ENCODE measurements around the gene ZDHHC14.
"Not testable (repeated sequence)": the region's sequence is repeated elsewhere in the genome, so short reads cannot be mapped to it uniquely, and the experiment has no call there.

ZDHHC14 gene

DNA sequence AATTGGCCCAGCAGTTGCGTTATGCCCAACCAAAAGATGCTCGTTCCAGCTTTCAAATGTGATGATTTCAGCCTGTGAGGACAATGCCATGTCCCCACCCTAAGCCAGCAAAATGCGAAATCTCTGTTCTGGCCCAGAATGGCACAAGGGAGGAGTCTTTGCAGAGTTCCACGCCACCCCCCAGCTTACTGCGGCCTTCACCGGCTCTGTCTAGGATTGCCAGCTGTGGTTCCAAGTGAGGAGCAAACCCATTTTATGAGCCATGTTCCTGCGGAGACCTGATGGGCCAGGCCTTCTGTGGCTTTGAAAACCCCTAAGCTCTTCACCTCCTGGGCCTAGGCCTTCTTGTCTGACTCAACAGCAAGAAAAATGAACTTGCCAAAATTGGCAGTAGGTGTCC is 295.3 kb downstream of the ZDHHC14 start:
- DNase-seq: no peak

DNA sequence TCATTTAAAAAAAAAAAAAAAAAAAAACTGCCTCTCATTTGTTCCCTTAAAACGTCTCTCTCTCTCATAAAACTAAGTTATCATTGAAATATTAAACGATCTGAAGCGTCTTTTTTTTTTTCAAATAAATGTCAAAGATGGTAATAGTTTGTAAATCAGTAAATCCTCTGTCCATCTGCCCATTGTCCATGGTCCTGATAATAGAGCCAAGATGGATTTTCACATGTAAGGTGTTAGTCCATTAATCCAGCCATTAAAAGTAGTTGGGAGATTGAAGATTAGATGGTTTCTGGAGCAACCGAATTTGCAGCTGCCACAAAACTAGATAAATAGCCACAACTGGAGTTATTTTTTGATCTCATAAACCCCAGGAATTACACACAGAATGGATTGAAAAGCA is 296.2 kb downstream of the ZDHHC14 start:
- no peak for DNase-seq

DNA sequence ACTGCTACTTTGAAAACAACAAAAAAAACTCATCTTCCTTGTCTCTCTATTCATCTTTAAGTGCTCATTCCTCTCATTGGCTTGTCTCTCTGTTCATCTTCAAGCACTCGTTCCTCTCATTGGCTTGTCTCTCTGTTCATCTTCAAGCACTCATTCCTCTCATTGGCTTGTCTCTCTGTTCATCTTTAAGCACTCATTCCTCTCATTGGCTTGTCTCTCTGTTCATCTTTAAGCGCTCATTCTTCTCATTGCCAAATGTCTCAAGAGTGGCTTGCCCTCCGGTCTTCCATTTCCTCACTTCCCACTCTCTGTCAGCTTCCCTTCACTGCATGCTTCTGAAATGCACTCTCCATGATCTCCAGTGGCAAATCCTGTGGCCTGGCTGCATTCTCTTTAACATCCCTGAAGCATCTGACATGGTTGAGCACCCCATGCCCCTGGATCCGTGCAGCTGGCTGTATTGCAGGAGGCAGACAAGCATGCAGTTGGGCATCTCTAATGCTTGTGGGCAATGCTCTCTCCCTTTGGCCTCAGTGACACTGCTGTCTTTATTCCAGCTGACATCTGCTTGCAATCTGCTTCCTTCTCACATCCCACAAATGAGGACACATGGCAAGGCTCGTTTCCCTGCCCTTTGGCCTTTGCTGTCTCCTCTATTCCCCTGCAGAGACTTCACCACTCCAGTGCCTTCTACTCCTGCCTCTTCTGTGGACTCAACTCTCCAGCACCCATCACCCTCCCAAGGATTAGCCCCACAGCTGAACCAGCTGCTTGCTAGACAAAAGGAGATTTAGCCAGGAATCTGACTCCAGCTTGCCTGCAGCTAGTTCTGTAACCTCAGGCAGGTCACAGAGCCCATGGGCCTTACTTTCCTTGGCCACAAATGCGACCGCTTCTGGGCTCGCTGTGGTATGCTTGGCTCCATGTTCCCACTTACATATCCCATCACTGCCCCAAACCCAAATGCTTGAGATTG is 298.9 kb downstream of the ZDHHC14 start:
- DNase-seq: no peak

DNA sequence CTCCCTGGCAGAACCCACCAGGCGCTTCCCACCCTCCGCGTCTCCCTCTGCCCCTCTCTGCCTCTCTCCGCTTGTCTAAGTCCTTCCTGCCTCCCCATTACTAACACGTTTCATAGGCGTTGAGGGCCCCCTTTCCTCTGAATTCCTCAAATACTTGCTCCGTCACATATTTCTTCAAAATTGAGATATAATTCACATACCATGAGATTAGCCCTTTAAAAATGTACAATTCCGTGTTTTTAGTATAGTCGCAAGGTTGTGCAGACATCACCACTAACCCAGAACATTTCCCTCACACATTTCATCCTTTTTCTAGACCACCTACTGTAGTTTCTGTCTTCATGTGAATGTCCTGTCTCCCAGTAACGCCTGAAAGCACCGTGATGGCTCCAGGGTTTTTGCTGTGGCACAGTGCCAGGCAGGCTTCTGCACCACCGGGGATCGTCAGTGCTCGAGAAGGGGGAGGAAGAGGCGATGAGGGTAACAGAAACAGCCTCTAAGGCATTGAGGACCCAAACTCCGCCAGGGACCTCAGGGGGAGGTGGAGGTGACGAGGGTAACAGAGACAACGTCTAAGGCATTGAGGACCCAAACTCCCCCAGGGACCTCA is 300.2 kb downstream of the ZDHHC14 start:
- DNase-seq: no peak

DNA sequence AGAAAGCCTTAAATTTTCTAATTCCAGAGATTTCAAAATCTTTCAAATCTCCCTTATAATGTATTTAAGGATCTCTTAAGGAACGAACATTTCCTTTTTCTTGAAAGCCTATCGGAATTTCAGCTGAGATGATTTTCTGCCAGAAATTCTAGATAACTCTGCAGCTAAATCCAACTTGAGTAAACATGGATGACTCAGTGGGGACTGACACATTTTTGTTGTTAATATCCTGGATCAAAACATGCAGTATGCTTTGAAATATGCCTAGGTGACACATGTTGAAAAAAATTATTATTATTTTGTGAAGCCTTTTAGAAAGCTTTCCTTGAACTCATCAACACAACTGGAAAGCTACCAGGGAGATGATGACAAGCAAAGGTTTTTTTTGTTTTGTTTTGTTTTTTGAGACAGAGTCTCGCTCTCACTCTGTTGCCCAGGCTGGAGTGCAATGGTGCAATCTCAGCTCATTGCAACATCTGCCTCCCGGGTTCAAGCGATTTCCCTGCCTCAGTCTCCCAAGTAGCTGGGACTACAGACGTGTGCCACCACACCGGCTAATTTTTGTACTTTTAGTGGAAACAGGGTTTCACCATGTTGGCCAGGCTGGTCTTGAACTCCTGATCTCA is 302.0 kb downstream of the ZDHHC14 start:
- DNase-seq: no peak

DNA sequence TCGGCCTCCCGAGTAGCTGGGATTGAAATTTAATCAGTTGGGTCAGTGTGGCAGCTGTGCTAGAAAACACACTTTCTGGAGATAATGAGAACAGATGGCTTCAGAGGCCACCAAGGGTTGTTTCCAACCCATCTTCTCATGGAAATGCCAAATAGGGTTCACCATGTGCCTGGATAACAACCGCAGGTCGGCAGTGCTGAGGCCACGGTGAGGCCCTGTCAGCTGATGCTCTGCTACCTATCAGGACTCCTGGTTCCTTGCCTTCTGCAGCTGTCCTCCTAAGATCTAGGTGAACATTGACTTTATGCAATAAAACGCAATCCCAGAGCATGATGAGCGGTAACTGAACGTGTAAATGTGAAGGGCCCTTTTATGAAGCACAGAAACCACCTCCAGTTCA is 302.7 kb downstream of the ZDHHC14 start:
- DNase-seq: no peak

DNA sequence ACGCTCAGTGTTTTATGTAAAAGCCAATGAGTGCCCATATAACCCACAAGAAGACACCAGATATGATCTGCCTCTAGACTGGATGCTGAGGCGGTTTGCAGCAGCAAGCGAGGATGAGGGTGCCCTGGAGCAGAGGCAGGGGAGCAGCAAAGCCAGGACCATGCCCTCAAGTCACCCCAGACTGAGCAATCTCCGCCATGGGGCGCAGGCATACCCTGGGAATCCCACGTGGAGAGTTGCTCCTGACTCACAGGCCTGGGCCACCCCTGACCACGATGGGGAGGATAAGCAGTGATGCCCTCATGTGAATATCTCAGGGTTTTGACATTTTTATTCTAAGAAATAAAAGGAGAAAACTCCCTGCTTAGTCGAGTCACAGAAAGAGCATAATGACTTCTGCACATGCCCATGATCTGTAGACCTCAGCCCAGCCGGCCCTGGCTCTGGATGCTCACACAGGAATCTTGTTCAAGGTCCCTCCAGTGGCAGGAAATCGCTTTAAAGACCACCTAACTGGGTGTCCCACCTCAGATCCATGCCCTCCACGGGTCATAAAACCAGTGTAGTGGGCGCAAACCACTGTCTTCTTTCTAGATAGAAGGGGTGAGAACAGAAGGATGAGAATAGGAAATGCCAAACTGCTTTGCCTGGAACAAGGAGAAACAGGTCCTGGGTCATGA is 303.8 kb downstream of the ZDHHC14 start:
- DNase-seq: no peak

DNA sequence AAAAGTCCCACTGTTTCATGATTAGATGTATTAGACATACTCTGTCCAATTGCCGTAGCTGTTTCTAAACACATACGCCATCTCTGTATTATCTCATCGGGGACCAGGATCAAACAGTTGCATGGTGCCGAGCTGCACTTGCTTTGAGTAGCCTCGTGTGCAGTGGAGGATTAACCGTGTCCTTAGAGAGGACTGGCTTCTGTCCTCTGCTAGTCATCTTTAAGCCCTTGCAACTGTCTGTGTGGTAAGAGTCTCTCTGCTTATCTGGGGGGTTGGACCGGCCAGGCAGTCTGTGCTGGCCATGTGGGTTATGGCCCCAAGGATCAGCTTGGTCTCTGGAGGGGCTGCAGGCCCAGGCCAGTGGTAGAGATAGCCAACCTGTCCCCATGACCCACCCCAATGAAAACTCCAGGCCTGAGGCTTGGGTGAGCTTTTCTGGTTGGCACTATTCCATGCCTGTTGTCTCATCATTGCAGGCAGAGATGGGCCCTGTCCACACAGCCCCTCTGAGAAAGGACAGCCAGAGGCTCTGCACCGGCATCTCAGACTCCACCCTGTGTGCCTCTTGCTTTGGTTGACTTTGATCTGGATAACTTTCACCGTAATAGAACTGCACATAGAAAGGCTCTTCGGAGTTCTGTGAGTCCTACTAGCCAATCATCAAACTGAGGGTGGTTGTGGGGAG is 304.7 kb downstream of the ZDHHC14 start:
- no peak for DNase-seq

DNA sequence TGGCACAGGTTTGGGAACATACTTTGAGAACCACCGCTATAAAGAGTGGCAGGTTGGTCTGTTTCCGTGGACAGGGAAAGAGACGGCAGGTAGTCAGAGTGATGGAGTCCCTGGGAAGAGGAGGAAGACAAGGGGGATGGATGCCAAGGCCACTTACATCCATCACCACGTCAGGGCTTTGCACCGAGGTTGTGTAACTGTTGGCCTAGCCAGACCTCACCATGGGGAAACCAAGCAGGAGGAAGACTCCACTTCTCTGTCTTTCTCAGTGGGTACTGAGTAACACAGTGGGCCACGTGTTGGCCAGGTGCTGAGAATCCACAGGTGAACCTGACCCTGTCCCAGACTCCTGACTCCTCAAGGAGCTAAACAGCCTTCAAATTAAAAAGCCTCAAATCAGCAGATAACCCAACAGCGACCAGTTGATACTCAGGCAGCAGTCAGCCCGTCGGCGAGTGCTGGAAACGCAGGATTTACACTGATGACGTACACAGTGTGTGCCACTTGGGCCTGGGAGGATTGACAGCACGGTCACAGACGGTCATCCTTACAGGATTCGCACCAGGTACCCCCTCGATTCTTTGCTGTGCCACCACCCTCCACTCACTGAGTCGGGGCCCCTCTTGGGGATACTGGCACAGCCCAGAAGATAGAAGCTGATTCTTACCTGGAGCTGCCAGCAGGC is 307.4 kb downstream of the ZDHHC14 start:
- no peak for DNase-seq

DNA sequence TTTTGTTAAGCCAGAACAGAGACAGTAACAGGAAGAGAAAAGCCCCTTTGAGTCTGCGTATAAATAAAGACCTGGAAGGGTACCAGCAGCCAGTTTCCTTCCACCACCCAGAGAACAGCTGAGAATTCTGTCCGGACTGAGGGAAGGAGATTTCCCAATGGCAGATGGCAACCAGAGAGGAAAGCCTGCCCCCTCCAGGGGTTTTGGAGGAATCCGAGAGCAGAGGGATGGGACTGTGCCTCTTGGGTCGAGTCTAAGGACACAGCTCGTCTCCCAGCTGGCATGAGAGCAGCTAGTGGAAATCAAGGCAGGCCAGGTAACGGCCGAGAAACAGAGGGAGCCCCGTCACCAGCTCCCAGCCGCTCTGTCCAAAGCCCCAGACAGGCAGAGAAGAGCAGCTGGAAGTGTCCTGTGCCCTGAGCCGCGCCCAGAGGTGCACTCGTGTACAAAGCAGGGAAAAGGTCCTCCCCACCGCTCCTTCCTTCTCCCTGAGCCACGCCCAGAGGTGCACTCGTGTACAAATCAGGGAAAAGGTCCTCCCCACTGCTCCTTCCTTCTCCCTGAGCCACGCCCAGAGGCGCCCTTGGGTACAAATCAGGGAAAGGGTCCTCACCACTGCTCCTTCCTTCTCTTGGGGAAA is 308.1 kb downstream of the ZDHHC14 start:
- no peak for DNase-seq

DNA sequence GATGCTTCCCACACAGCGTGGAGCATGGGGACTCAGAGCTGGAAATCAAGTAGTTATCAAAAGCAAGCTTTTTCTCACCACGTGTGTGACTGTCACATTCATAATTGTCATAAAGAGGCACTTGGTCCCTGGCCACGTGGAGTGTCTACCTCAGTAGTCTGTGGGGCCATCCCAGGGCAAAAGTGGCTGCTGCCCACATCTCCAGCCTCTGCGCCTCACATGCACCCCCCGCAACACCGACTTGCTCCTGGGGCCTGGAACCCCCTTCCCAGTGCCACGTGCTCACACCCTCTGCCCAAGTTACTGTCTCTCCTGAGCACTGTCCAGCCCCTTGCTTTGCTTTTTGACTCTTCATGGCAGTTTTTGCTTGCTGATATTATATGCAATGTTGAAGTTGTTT is 308.9 kb downstream of the ZDHHC14 start:
- DNase-seq: no peak

DNA sequence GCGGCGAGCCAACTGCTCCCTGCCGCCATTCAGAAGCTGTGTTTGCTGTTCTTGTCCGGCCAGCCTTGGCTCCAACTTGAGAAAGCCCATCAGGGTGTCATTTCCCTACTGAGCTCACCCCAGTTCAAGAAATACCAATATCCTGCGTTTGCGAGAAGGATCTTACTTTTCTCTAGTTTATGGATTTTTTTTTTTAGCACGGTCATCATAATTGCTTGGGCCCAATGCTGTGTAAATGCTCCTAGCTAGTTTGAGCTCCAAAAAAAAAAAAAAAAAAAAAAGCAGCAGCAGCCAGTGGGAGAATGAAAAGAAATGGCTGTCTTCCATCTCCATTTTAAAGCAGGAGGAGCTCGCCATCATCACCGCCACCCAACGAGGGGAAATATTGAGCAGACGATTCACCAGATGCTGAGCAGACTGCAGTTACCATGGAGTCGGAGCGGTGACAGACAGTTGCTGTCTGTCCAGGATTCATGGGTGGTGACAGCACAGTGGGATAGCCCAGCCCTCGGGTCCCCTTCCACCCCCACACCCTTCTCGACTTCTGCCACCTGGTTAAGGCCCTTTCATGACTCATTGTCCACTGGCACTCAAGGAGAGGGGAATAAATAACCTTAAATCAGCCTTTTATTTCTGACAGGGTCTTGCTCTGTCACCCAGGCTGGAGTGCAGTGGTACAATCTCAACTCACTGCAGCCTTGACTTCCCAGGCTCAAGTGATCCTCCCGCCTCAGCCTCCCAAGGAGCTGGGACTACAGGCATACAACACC is 309.6 kb downstream of the ZDHHC14 start:
- no peak for DNase-seq

DNA sequence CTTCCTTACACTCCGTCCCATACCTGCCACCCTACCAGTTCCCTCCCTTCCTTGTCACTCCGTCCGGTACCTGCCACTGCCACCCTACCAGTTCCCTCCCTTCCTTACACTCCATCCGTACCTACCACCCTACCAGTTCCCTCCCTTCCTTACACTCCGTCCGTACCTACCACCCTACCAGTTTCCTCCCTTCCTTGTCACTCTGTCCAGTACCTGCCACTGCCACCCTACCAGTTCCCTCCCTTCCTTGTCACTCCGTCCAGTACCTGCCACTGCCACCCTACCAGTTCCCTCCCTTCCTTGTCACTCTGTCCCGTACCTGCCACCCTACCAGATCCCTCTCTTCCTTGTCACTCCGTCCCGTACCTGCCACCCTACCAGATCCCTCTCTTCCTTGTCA is 310.6 kb downstream of the ZDHHC14 start:
- not testable (repeated sequence) for DNase-seq

DNA sequence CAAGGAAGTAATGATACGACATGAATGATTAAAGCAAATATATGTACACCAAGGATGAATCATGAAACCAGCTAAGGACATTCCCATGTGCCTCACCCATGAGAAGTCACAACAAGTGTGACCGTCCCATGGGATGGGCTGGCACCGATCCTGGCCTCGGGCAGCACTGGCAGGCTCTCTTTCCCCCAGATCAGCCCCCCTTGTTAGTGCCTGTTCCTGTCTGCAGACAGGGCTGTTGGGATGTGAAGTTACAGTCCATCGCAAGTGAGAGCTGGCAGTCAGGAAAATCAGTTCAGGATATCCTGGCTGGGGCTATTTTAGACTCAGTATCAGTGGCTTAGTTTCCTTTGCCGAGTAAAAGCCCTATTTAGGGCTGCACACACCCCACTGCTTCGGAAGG is 312.9 kb downstream of the ZDHHC14 start:
- DNase-seq: no peak

DNA sequence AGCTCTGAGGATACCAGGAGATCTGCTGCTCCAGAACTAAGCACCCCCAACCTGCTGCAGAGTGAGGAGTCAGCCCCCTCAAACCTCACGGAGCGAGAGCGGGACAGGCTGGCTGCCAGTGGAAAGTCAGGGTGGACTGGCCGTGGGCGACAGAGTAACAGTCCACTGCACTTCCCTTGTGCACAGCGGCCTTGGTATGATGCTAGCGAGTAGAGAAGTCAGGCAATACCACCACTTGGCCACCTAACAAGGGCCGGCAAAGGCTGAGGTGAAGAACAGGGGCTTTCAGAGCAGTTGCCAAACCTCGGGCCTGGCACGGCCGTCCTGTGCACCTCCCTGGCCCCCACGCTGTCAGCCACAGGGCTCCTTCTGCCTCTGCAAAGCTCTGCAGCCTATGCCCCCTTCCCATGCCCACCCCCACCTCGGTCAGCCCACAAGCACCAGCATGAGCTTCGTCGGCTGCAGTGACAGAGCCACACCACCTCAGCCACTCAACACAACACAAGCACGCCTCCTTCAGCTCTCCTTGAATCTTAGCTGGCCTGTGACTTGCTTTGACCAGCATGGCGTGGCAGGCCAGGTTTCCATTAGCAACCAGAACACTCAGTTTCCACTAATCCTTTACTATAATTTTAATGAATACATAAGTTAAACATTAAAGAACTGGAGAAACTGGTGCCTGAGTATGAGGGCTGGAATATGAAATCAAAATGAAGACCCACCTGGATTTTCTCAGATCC is 314.5 kb downstream of the ZDHHC14 start:
- no peak for DNase-seq

DNA sequence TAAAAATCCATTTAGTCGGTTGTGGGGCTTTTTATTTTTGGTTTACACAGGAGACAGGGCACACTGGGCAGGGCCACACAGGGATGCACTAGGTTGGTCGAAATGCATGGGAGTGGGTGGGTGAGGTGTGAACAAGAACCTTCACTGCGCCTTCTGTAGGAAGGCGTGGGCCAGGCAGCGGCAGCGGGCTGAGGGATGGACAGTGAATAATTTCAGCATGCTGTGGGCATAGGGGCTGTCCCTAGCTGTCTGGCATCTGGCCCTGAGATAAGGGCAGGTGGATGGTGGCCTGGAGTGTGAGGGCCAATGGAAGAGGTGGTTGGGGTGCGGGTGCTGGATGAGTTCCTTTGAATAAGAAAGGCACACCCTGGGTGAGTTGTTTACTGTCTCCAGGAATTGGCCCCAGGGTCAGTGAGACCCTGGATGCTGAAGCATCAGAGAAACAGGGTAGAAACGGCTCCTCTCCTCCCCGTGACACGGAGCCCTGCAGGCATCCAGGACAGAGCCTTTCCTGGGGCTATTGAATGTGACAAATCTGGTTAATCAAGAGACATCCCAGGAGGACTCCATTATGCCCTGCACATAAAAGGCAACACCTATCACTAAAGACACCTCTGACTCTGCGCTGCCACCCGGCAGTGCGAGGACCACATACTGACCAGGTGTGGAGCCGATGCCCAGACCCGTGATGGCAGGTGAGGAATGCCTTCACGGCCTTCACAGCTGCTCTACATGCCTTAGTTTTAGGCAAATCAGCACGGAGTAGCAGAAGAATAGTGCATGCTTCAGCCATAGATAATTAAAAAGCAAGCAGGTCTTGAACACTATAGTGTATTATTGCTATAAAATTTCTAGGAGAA is 319.0 kb downstream of the ZDHHC14 start:
- DNase-seq: no peak

DNA sequence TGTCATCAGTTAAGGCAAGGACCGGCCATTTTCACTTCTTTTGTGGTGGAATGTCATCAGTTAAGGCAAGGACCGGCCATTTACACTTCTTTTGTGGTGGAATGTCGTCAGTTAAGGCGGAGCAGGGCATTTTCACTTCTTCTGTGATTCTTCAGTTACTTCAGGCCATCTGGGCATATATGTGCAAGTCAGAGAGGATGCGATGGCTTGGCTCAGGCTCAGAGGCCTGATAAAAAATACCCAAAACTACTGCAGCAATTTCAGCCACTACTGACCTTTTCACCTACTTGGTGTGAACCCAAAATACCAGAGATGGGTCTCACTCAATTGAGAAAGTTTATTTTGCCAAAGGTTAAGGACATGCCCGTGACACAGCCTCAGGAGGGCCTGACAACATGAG is 325.4 kb downstream of the ZDHHC14 start:
- DNase-seq: not testable (repeated sequence)

DNA sequence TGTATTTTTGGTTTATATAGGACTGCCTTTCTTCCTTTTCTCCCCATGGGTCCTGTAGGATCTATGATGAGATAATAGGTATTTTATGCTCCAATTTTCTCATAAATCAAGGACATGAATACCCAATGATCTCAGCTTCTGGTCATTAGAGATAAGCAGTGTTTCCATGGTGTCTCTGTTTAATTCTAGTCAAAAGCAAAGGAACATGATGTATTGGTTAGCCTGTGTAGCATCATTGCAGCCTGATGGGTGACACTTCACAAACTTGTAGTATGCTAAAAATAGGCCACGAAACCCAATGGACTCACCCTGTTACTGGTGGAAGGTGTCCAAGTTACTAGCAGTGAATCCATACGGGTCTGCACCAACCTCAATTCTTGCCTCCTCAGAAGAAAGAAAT is 325.9 kb downstream of the ZDHHC14 start:
- no peak for DNase-seq

DNA sequence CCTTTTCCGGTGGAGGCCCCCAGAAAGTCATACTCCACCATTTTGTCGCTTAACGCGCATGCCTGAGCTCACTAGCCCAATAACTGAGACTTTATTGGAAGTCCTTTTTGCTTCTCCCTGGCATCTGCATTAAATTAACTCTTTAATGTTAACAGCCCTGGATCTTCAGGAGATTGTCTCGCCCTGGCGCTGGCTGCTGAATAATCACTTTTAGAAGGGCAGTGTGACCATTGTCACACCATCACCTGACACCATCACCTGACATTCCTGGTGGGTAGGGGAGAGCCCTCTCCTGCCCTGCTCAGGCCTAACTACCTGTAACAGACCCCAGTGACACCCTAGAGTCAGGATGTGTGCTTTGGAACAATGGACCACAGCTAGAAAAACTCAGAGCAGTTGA is 326.6 kb downstream of the ZDHHC14 start:
- no peak for DNase-seq

All from activated gamma-delta T cell (primary cell).